ENCODE data around the gene CFAP299.

- TF ChIP-seq POLR2A (IDR thresholded peaks at IDR 0.05): no peak
- no peak for TF ChIP-seq CTCF (IDR thresholded peaks at IDR 0.05)
Measured at GRCh38 chr4:80540349-80540748, 204.8 kb downstream of the CFAP299 start.

Data from Peyer's patch (tissue), 4 donors.